ENCODE measurements around the gene CELA3A.
"Not testable (repeated sequence)": the region's sequence is repeated elsewhere in the genome, so short reads cannot be mapped to it uniquely, and the experiment has no call there.

The CELA3A gene

GRCh38 chr1:22002875-22003274 is 1.4 kb downstream of the CELA3A start:
- DNase-seq (ENCODE audit: extremely low spot score); POLR2A ChIA-PET; CTCF ChIA-PET: not testable (repeated sequence)

- DNase-seq (ENCODE audit: extremely low spot score); POLR2A ChIA-PET; CTCF ChIA-PET: not testable (repeated sequence)
Measured at GRCh38 chr1:22003959-22004358, 2.5 kb downstream of the CELA3A start.

GRCh38 chr1:22005261-22006149 is 4.0 kb downstream of the CELA3A start:
- ChIA-PET CTCF (interaction anchor here (0.9 to 1.1 kb wide), 2 partner anchors 16 to 19 kb away, joined by 3 to 5 read pairs; no protein-coding TSS in a partner anchor), POLR2A (interaction anchor here (0.6 kb wide), 1 partner anchor 13 kb away, joined by 3 read pairs; no protein-coding TSS in a partner anchor)
- DNase-seq (ENCODE audit: extremely low spot score), result not testable (repeated sequence)

- CTCF ChIA-PET; POLR2A ChIA-PET; DNase-seq (ENCODE audit: extremely low spot score): not testable (repeated sequence)
Measured at GRCh38 chr1:22006736-22007135, 5.3 kb downstream of the CELA3A start.

- CTCF ChIA-PET, result interaction anchor here (0.7 kb wide), 1 partner anchor 789 kb away, joined by 3 read pairs; no protein-coding TSS in a partner anchor
- POLR2A ChIA-PET, result not testable (repeated sequence)
Measured at GRCh38 chr1:22007262-22007661, 5.8 kb downstream of the CELA3A start.

GRCh38 chr1:22009566-22009965 is 8.1 kb downstream of the CELA3A start:
- CTCF ChIA-PET; DNase-seq (ENCODE audit: extremely low spot score); POLR2A ChIA-PET: not testable (repeated sequence)

More at GRCh38 chr1:22007262-22007661, 5.8 kb downstream of the CELA3A start:
- not testable (repeated sequence) for DNase-seq (ENCODE audit: extremely low spot score)

GRCh38 chr1:22012752-22013151 is 11.3 kb downstream of the CELA3A start:
- CTCF ChIA-PET; POLR2A ChIA-PET; DNase-seq (ENCODE audit: extremely low spot score): not testable (repeated sequence)

- POLR2A ChIA-PET, result interaction anchor here (0.8 kb wide), 1 partner anchor 10 kb away, joined by 3 read pairs; no protein-coding TSS in a partner anchor
- CTCF ChIA-PET; DNase-seq (ENCODE audit: extremely low spot score): not testable (repeated sequence)
Measured at GRCh38 chr1:22014575-22015206, 13.2 kb downstream of the CELA3A start.

GRCh38 chr1:22018583-22019559 is 17.4 kb downstream of the CELA3A start:
- POLR2A ChIA-PET, result no interaction called here
- CTCF ChIA-PET, result interaction anchor here (0.7 kb wide), 1 partner anchor 792 kb away, joined by 5 read pairs; no protein-coding TSS in a partner anchor
- 0 out of 2 replicates have a peak, but pooled peaks have one; percentile 37 for TF ChIP-seq PKNOX1 (IDR thresholded peaks at IDR 0.05)
- no peak for TF ChIP-seq LEF1 (IDR thresholded peaks at IDR 0.05; ENCODE audit: borderline replicate concordance)
- no peak for DNase-seq (ENCODE audit: extremely low spot score)

GRCh38 chr1:22021061-22021460 is 19.6 kb downstream of the CELA3A start:
- TF ChIP-seq ZNF384 (IDR thresholded peaks at IDR 0.05) (no peak), SUZ12 (IDR thresholded peaks at IDR 0.05) (no peak), FOXA1 (IDR thresholded peaks at IDR 0.05) (no peak), L3MBTL2 (conservative IDR thresholded peaks at IDR 0.05) (no peak)
- DNase-seq (ENCODE audit: extremely low spot score), result no peak
- CTCF ChIA-PET, result interaction anchor here (0.6 to 0.8 kb wide), 3 partner anchors 16 to 266 kb away, joined by 3 to 6 read pairs (median 4); no protein-coding TSS in a partner anchor
- POLR2A ChIA-PET, result no interaction called here
